Progenitor cell of endocrine pancreas (in vitro differentiated cells): ENCODE results near the gene LHFPL5. TPM values are rescaled to one million over a fixed set of nuclear protein-coding genes. Genes with fewer than 3 reads are reported as not detected.

Experiments used
- DNase-seq: peaks from one replicate; pipeline ENCODE4 v3.0.0; 2021; ENCODE audit warnings: low spot score; ENCODE audit not compliant: unreplicated experiment
- H3K27ac Mint-ChIP-seq: 2 replicates; pipeline ENCODE4 v1.8.0; 2021; ENCODE audit warnings: mild to moderate bottlenecking, moderate library complexity, mixed read lengths
- H3K27me3 Mint-ChIP-seq: 2 replicates; pipeline ENCODE4 v1.8.0; 2021; ENCODE audit warnings: mixed read lengths
- H3K36me3 Mint-ChIP-seq: 2 replicates; pipeline ENCODE4 v1.8.0; 2022; ENCODE audit warnings: mixed read lengths; ENCODE audit not compliant: insufficient read depth
- H3K4me1 Mint-ChIP-seq: 2 replicates; pipeline ENCODE4 v1.8.0; 2021; ENCODE audit warnings: low read depth, mixed read lengths
- H3K4me3 Mint-ChIP-seq: 2 replicates; pipeline ENCODE4 v1.8.0; 2021; ENCODE audit warnings: low read depth, mild to moderate bottlenecking, moderate library complexity, mixed read lengths
- H3K9me3 Mint-ChIP-seq: 2 replicates; pipeline ENCODE4 v1.8.0; 2021; ENCODE audit warnings: low read depth, mixed read lengths
- CTCF ChIP-seq: fragments of 200-600 bp; sonication (generic); IDR thresholded peaks from one replicate; pipeline ENCODE4 v1.5.0; 2021; ENCODE audit warnings: antibody characterized with exemption, mild to moderate bottlenecking; ENCODE audit not compliant: unreplicated experiment
- total RNA-seq: library from RNA; stranded (reverse); gene quantifications from 2 replicates; pipeline ENCODE4 v1.2.1, GENCODE V29; 2021

LHFPL5 gene
- total RNA-seq, 1 donor from 2014 or later = not detected

DNA sequence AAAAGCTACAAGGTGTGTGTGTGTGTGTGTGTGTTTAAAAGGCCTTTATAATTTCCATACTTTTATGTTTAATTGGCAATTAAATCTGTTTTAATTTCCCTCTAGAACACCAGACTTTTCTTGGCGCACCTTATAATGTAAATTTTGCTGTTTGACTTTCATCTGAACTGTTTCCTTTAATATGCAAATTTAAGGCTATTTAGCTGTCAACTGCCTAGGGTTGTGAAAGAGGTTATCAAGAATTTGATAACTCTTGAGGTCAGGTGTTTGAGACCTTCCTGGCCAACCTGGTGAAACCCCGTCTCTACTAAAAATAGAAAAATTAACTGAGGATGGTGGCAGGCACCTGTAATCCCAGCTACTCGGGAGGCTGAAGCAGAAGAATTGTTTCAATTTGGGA is 4.0 kb upstream of the LHFPL5 start:
- H3K27ac Mint-ChIP-seq = no peak overlapping the region
- peaks cover under 1% of the 10 kb centered on the region for H3K27me3 Mint-ChIP-seq
- H3K4me1 Mint-ChIP-seq = peaks cover 4% of the 10 kb centered on the region
- H3K36me3 Mint-ChIP-seq = no peaks in the 10 kb centered on the region
- no peak overlapping the region for H3K4me3 Mint-ChIP-seq
- no peak for DNase-seq
- H3K9me3 Mint-ChIP-seq = no peaks in the 10 kb centered on the region
- TF ChIP-seq CTCF = no peak

DNA sequence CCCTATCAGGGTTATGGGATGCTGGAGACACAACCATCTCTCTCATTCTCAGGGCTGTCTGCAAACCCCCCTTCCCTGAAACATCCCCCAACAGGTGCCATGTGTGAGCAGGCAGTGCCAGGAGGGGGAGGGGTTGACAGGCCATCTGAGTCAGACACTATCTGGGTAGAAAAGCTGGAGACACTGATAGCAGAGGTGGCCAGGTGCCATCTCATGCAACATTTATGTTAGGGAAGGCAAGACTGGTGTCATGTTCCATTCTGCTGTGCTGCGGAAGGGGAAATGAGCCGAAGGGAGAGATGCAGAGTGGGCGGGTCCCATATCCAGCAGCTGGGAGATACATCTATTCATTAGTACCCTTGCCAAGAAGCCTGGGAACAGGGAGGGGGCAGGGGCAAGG is 3.5 kb downstream of the LHFPL5 start:
- no peaks in the 10 kb centered on the region for H3K36me3 Mint-ChIP-seq
- no peak overlapping the region for H3K4me3 Mint-ChIP-seq
- peaks cover 1% of the 10 kb centered on the region for H3K4me1 Mint-ChIP-seq
- H3K9me3 Mint-ChIP-seq = no peaks in the 10 kb centered on the region
- TF ChIP-seq CTCF = no peak
- peaks cover 11% of the 10 kb centered on the region for H3K27me3 Mint-ChIP-seq
- no peak for DNase-seq
- H3K27ac Mint-ChIP-seq = no peak overlapping the region

GRCh38 chr6:35809809-35810208 is 4.7 kb downstream of the LHFPL5 start:
- Mint-ChIP-seq H3K27me3 (peaks cover 11% of the 10 kb centered on the region), H3K36me3 (no peaks in the 10 kb centered on the region), H3K4me3 (no peak overlapping the region), H3K9me3 (no peaks in the 10 kb centered on the region), H3K27ac (no peak overlapping the region), H3K4me1 (peaks cover under 1% of the 10 kb centered on the region)
- no peak for TF ChIP-seq CTCF
- DNase-seq = no peak

DNA sequence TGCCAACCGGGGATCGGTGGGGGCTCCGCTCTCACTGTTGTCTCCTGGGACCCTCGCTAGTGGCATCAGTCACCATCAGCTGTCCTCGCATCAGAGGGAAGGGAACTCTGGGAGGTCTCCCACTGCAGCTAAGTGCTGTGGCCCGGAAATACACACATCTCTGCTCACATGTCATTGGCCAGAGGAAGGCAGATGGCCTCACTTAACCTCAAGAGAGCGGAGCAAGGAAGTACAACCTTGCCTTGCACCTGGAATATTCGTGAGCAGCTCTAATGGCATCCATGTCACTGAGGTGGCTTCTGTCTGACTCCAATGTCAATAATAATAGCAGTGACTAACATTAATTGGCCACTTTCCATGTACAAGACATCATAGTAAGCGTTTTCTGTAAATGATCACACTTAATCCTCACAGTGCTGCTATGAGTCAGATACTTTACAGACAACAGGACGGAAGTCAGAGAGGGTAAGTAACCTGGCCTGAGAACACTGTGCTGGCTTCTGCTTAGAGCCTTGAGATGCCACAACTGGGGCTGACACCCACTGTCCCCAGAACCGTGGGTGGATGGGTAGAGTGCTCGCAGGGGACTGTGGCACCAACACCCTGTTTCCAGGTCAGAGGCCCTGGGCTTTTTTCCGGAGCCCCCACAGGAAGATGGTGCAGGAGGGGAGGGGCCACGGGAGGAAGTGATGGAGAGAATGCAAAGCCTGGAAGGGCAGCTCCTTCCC is 6.0 kb downstream of the LHFPL5 start:
- no peak overlapping the region for H3K4me3 Mint-ChIP-seq
- no peak overlapping the region for H3K27ac Mint-ChIP-seq
- no peaks in the 10 kb centered on the region for H3K4me1 Mint-ChIP-seq
- DNase-seq = no peak
- TF ChIP-seq CTCF = no peak
- H3K27me3 Mint-ChIP-seq = peaks cover 10% of the 10 kb centered on the region
- no peaks in the 10 kb centered on the region for H3K9me3 Mint-ChIP-seq
- no peaks in the 10 kb centered on the region for H3K36me3 Mint-ChIP-seq

DNA sequence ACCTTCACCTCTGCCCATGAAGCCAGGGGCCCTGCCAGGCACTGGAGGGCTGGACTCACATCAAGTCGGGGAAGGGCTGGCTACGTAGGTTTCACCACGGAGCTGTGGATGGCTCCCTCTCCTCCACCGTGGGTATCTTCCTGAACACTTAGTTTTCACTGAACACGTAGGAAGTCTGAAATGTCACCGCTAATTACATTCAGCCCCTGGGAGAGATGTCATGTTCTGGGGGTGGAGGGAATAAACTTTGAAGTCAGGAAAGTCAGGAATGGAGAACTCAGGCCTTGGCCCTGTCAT is 6.5 kb downstream of the LHFPL5 start:
- Mint-ChIP-seq H3K4me3 (no peak overlapping the region), H3K9me3 (no peaks in the 10 kb centered on the region), H3K4me1 (no peaks in the 10 kb centered on the region), H3K27ac (no peak overlapping the region), H3K36me3 (no peaks in the 10 kb centered on the region), H3K27me3 (peaks cover 5% of the 10 kb centered on the region)
- DNase-seq = no peak
- no peak for TF ChIP-seq CTCF
